GM19468 (cell line): ENCODE results near the gene TERC.

Experiments
- ATAC-seq: cut with Tn5 transposase; IDR thresholded peaks from one replicate; pipeline ENCODE4 v1.9.1; 2021; ENCODE audit warnings: mild to moderate bottlenecking, moderate library complexity, moderate number of reproducible peaks; ENCODE audit not compliant: unreplicated experiment; ENCODE audit errors: extremely low read depth

Gene TERC

DNA sequence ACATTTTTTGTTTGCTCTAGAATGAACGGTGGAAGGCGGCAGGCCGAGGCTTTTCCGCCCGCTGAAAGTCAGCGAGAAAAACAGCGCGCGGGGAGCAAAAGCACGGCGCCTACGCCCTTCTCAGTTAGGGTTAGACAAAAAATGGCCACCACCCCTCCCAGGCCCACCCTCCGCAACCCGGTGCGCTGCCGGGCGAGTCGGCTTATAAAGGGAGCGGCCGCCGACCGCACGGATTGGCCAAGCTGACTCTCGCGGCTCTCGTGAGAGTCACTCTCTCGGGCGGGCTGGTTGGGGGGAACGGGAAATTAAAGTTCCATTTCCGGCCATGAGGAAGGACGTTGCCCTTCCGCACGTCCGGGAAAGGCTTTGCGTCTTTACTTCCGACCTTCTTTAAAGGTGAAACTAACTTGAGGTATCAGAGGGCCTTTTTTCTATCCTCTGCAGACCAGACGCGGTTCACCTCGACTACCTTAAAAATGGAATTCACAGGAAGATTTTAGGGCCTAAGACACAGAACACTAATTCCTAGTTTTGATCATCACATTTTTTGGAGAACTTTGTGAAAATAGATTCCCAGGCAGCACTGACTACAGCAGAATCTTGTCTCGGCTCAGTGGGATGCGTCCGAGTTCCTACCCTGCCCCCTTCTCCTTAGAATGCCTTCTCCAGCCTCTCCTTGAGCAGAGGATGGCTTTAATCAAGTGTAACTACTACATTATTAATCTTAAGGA lies at the start of gene TERC:
TERC (minus strand) TSS at position 179 of the 731 bp plus-strand sequence.
- ATAC-seq: peak; percentile 57

DNA sequence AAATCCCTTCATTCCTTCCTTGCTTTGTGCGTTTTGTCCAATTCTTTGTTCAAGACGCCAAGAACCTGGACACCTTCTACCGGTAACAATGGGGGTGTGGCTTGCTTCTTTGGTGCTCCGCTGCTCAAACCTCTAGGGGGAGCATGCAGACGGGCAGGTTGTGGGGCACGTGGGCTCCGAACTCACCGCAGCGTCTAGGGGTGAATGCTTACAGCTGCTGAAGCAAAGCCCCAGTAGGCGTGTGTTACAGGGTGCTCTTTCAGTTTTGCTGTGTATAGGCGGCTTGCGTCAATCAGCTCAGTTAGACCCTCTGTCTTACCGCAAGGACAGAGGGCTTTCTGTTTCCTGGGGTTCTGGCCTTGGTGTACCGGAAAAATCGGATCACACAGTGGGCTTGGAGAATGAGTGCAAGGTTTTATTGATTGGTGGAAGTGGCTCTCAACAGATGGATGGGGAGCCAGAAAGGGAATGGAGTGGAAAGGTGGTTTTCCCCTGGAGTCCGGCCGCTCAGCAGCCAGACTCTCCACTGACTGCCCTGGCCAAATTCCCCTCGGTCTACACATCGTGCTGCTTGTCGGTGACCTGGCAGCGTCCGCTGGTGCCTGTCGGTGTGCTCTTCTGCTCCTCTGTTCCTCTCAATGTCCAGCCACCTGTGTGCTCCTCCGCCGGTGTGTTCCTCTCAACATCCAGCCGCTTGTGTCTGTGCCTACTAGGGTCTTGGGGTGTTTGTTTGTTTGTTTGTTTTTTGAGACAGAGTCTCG lies 49.1 kb upstream of the TERC start:
- peak; percentile 97 for ATAC-seq

DNA sequence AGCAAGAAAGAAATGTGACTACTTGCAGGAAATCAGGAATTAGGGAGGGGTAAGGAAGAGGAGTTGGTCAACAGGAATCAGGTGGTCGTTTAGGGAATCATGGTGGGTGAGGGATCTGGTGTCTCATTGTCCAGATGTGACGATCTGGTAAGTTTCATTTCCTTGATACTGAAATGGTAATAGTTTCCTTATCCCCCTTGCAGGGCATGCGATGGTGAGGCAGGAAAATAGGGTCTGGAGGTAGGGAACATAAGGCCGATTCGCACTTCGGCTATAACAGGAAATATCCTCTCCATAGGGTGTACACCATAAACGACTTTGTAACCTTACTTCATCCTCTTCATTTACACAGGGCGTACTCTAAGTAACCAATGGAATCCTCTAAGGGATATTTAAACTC lies 48.4 kb upstream of the TERC start:
- no peak for ATAC-seq

DNA sequence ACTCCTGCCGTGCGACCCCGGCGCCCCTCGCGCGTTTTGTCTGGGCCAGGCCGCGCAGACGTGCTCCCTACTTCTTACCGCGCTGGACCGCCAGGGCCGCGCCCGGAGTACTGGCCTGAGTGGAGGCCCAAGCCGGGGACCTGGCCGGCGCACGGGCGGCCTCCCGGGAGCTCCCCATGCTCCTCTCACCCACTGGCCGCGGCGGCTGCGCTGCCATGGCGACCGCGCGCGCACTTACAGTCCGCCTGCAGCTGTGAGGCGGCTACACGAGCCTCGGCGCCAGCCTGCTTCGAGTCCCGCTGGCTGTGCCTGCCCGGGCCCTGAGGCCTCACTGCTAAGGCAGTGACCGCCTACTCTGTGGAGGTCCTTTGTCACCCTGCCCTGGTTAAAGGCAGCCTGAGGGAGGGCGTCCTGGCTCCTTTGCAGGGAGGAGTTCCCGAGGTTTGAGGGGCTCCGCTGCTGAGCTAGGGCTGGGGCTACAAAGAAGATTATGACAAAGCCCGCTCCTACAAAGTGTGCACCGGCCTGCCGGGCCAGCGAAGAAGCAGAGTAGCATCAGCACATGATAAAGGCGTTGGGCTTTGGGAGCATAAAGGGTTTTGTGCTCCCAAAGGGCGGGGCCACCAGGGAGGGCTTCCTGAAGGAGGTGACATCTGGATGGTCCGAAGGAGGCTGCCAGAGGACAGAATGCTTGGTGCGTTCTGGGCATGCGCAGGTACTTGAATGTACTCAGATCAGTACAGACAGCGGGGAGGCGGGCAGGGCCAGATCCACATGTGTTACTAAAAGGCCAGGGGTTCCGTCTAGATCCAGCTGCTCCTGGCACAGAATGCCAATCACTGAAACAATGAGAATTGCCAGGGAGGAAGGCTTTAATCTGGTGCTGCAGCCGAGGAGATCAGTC lies 47.7 kb upstream of the TERC start, which contains the start of the genes LRRC34 and LRRIQ4:
LRRC34 (minus strand) TSS at position 573 of the 904 bp plus-strand sequence; CDS start at position 217, 356 bp downstream.
LRRIQ4 (plus strand) TSS at position 539 of the 904 bp plus-strand sequence. CDS start 9,052 bp downstream, outside the sequence.
- ATAC-seq: no peak

DNA sequence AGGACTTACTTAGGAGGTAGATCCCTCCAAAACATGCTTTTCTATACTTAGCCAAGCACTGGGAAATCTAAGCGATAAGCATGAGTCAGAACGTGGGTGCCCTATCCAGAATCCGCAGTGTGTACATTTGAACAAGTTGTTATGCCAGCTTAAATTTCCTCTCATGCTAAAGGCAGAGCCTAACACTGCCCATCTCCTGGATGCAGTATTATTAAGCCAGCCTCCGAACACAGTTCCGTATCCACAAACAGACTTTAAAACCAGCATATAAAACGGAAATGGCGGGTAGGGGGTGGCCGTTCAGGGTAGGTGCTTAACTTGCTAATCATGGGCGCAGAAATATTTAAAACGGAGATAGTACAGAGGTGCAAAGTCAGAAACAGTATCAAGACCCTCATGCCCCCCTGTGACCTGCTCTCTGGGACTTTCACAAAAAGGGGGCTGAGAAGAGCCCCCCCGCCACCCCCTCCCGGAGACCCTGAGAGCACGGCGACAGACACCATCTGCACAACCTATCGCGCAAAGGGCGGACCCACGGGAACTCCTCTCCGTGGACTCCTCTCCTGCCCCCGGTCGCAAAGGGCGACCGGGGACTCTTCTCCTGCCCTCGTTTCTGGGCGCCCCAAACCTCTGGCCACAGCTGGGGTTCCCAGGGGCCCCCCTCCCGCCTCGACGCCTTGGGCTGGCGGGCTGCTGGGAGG lies 46.9 kb upstream of the TERC start:
- no peak for ATAC-seq

DNA sequence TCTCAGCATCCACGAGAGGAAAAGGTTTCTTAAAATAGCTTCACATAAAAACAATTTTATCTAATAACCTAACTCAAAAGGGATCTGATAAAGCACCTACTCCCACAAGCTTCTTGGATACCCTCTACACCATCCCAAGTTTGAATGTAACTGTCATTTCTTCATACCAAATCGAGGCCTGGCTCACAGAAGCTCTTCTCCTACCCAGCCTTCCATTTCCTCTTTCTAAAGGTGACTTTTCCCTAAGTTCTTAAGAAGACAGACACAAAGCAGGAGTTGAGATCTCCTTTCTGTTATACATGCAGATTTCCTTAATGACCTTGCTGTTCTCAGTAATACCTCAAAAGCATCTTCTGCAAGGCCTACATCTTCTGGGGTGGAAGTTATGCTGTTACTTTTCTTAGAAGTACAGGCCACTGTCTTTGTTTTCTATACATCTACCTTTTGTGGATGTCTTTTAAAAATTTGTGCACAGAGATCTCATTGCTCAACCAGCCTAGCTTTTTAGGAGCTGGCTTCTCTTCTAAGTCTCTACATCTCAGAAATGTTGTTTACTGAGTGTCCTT lies 44.5 kb upstream of the TERC start:
- ATAC-seq: no peak

DNA sequence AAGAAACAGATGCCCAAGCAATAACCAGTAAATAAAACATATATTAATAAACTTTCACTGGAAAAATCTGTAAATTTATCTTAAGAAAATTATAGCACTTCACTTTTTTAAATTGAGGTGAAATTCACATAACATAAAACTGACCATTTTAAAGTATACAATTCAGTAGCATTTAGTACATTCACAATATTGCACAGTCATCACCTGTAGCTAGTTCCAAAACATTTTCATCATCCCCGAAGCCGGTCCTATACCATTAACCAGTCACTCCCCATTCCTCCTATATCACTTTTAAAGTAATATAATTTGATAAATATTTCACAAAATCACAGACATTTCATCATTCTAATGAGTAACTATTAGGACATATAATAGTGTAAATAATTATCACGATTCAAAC lies 39.8 kb upstream of the TERC start:
- no peak for ATAC-seq

DNA sequence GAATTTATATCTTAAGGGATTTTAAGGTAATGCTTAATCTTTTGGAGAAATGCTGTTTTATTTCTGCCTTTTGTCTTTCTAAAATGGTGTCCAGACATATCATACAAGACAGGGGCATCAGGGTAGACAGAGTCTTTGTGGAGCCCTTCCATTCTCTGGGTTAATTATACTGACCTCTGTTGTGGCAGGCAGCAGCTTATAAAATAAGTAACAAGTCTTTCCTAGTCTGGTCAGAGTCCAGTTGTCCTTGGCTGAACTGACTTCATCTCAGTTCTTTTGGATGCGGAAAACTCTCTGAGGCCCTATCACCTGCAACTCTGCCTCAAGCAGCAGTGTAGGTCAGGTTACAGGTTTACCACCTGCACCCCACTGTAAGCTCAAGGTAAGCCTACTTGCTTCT lies 27.5 kb upstream of the TERC start:
- ATAC-seq: no peak

DNA sequence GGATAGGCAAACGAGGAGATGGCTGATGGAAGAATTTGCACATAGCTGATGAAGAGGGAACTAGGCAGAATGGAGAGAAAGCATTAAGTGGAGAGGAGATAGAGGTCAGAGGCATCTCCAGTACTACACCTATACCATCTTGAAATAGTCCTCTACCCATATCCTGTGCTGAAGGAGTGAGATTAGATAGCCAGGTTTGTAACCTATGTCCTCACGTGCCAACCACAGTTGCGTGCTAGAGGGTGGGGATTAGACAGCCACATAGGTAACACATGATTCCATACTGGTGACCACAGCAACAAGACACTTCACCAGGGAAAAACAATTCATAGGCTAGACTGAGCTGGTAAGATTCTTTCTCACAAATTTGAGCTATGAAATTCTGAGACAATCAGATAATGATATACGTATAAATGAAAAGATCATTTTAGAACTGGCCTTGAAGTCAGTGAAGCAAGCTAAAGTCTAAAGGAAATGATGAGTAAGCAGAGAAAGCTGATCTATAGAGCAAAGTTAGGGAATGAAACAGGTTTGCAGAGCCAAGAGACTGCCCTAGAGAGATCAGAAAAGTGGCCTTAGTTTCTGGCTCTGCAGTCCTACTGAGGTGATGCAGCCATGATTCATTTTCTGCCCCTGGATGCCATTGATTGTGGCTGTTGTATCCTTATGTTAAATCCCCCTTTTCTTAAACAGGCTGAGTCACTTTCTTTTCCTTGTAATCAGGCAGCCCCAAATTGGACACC lies 26.0 kb upstream of the TERC start:
- no peak for ATAC-seq

DNA sequence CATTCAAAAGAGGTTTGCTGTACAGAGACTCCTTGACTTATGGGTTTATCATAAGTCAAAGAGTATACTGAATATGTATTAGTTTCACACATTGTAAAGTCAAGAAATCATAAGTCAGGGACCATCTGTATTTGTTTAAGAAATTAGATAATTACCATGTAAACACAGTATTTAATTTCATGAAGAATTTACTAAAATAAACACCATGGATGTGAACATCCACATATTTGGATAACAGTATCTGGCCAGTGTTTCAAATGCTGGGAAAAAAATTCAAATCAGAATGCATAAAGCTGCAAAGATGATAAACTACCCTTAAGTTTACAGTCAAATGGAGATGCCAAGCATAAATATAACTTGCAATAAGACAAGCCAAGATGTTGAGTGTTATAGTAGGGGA lies 25.4 kb upstream of the TERC start:
- no peak for ATAC-seq

DNA sequence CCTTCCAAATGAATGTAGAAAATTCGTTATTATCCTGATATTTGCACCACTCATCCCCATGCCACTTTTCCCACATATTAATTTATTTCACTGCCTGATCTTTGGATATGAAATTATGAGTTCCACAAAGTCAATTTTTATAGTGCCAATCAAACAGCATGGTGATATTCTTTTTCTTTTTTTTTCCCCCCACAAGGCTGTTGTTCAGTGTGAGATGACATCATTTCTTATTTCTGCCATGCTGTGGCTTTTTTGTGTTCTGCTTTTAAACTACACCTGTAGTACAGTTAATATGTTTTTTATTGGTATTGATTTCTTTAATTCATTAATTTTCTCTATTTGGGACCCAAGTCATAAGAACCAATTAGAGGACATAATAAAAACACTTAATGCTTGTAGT lies 22.9 kb upstream of the TERC start:
- ATAC-seq: no peak

DNA sequence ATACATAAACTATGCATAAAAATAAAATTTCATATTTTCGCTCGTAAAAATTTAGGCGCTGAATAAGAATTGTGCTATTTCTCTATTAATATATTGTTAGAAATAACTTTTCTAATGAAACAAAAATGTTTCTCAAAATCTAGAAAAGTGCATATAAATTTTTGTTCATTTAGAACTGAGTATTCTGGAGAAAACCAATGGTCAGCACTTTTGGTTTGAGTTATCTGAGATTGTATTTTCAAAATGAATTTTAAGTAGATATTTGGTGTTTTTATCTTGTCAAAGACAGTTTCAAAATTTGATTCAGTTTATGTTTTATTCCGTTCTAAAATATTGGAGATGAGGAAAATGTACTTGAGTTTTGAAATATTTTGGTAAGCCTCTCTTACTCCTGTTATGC lies 22.3 kb upstream of the TERC start:
- no peak for ATAC-seq

DNA sequence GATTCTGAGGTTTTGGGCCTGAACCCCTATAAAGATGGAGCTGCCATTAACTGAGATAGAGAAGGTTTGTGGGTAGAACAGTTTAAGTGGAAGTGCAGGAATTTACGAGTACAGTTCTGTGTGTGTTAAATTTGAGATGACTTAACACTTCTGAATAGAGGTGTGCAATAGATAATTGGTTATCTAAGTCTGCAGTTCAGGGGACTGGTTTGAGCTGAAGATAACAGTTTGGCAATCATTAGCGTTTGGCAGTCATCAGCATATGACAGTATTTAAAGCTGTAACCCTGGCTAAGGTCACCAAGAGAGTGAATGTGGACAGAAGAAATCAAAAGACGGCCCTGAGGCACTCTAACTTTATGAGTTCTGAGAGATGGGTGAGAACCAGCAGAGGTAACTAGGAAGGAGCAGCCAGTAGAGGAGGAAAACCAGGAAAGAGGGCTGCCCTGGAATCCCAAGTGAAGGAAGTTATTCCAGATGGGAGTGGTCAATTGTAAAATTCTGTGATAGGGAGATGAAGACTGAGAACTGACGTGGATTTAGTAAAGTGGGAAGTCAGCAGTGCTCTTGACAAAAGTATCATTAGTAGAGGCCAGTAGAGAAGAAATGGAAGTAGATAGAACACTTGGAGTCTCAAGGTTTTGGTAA lies 16.5 kb upstream of the TERC start:
- no peak for ATAC-seq

DNA sequence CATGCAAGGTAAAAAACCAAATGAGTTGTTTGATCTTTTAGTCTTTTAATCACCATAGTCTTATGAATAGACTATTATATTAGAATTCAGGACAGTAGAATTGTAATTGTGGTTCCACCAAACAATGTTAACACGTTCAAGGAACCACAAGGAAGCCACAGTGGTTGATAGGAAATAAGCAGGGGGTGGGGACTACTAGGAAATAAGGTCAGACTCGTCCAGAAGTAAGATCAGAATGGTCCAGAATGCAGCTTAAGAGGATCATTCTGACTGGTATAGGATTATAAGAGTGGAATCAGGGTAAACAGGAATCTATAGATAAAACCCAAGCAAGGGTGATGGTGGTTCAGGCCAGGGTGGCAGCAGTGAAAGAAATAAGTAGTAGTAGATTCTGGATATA lies 15.9 kb upstream of the TERC start:
- no peak for ATAC-seq

DNA sequence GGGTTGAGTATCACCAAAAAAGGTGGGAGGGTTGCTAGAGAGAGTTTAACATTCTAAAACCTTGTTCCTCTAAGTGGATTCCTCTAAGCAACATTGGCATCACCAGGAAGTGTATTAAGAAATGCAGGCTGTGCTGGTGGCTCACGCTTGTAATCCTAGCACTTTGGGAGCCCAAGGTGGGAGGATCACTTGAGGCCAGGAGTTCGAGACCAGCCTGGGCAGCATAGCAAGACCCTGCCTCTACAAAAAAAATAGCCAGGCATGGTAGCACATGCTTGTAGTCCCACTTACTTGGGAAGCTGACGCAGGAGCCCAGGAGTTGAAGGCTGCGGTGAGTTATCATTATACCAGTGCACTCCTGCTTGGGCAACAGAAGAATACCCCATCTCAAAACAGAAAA lies 13.0 kb upstream of the TERC start:
- ATAC-seq: no peak

DNA sequence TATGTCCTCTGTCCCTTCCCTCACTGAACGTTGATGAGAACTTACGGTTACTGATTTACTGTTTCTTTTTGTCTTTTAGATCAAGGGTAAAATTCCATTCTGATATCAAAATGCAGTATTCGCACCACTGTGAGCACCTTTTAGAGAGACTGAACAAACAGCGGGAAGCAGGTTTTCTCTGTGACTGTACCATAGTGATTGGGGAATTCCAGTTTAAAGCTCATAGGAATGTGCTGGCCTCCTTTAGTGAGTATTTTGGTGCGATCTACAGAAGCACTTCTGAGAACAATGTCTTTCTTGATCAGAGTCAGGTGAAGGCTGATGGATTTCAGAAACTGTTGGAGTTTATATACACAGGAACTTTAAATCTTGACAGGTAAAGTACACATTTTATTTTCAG lies 9.3 kb upstream of the TERC start:
- no peak for ATAC-seq

DNA sequence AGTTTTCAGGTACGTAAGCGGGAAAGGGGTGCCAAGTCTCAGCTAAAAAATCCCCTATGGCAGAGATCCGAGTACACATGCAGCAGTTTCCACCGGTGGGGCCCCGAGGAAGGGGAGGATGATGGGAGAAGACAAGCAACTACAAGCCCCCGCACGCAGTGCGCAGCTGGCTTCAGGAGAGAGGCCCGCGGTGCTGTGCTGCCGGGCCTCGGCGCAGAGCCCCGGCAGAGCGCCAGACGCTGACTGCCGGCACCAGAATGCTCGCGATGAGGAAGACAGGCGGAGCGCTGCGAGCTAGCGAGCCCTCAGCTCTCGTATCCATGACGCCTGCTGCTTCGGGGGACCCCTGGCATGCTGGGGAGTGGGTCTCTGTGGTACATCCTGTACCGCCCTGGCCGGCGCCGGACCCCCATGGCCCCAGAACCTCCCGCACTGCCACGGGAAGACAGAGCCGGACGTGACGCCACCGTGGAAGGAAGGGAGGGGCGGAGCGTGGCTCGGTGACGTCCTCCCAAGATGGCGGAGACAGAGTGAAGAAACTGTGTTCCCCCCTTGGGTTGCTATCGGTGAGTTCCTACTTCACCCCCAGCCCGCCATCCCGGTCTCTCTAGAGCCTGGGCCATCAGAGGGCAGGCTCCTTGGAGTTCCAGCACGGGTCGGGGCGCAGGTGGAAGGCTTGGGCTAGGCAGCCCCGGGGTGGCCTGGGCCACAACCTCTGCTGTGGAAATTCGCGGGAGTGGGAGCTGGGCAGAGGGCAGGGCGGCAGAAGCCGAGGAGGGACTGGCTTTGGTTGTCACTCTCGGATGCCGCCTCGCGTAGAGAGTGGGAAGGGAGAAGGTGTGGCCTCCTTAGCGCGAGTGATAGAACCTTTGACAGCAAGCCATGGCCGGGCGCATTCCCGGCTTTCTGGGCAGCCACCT lies 8.3 kb upstream of the TERC start, which contains the start of gene MYNN:
MYNN (plus strand) TSS at position 500 of the 920 bp plus-strand sequence. CDS start 900 bp downstream, outside the sequence.
- ATAC-seq: peak; percentile 85
